ENCODE results near the gene ANKRD40. TPM values are rescaled to one million over a fixed set of nuclear protein-coding genes. Genes with fewer than 3 reads are reported as not detected.

The ANKRD40 gene
- total RNA-seq, 1 donor from 2014 or later, result 27.3 TPM

DNA sequence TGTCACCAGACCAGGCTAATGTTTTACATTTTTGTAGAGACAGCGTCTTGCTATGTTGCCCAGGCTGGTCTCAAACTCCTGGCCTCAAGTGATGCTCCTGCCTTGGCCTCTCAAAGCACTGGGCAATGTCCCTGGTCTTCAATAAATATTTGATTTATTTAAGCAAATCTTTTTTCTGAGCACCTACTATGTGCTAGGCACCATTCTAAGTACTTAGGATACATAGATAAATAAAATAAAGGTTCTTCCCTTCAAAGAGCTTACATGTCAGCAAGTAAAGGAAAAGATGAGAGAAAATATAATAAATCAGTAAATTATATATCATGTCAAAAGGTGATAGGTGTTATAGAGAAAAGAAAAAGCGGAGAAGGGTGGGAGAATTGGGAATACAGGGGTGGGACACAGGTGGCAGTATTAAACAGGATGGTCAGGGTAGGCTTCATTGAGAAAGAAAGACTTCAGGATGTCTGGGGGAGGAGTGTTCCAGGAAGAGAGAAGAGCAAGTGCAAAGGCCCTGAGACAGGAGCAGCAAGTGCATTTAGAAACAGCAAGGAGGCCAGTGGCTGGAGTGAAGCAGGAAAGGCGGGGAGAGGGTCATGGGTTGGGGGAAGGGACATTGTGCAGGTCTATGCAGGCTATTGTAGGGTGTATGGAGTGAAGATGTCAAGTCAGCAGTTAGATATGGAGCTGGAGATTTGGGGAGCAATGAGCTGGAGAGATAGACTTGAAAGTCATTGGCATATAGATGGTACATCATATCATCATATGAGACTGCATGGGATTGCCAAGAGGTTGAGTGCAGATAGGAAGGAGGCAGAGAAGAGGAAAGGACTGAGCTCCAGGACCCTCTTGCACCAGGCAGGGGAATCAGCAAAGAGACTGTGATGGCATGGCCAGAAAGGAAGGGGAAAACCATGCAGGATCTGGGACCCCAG is 61.7 kb downstream of the ANKRD40 start:
- DNase-seq (ENCODE audit: low read depth), result no peak
- TF ChIP-seq, protein P1, sequence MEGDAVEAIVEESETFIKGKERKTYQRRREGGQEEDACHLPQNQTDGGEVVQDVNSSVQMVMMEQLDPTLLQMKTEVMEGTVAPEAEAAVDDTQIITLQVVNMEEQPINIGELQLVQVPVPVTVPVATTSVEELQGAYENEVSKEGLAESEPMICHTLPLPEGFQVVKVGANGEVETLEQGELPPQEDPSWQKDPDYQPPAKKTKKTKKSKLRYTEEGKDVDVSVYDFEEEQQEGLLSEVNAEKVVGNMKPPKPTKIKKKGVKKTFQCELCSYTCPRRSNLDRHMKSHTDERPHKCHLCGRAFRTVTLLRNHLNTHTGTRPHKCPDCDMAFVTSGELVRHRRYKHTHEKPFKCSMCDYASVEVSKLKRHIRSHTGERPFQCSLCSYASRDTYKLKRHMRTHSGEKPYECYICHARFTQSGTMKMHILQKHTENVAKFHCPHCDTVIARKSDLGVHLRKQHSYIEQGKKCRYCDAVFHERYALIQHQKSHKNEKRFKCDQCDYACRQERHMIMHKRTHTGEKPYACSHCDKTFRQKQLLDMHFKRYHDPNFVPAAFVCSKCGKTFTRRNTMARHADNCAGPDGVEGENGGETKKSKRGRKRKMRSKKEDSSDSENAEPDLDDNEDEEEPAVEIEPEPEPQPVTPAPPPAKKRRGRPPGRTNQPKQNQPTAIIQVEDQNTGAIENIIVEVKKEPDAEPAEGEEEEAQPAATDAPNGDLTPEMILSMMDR (conservative IDR thresholded peaks at IDR 0.05; ENCODE audit: low read depth, low read length), result no peak
- no peak overlapping the region for H3K4me3 ChIP-seq (ENCODE audit: low read depth, low read length)

Other genes with a start within 250 kb of the ANKRD40 start
- not detected in 2 replicates for gene CHAD, start 239.0 kb downstream of the ANKRD40 start, total RNA-seq
- gene RSAD1, start 229.1 kb downstream of the ANKRD40 start, total RNA-seq, result 17.1 and 18.4 TPM in 2 replicates
- 0.58 TPM in 1 of 2 replicates, not detected in the other for gene MYCBPAP, start 199.5 kb downstream of the ANKRD40 start, total RNA-seq
- 2.8 and 3.3 TPM in 2 replicates for gene EPN3, start 175.2 kb downstream of the ANKRD40 start, total RNA-seq
- gene SPATA20, start 160.7 kb downstream of the ANKRD40 start, total RNA-seq, result 45.5 and 70.2 TPM in 2 replicates
- gene CACNA1G, start 147.2 kb downstream of the ANKRD40 start, total RNA-seq, result not detected in 2 replicates
- 6.3 and 6.6 TPM in 2 replicates for gene ABCC3, start 73.0 kb downstream of the ANKRD40 start, total RNA-seq
- gene LUC7L3, start 11.7 kb upstream of the ANKRD40 start, total RNA-seq, result 25.8 and 54.1 TPM in 2 replicates
- not detected in 2 replicates for gene ANKRD40CL, start 59.6 kb upstream of the ANKRD40 start, total RNA-seq
- not detected in 2 replicates for gene WFIKKN2, start 127.7 kb upstream of the ANKRD40 start, total RNA-seq
- 4.4 and 4.6 TPM in 2 replicates for gene TOB1, start 158.4 kb upstream of the ANKRD40 start, total RNA-seq